ENCODE data around the gene RNASE1.

GRCh38 chr14:20820063-20820904 is 17.6 kb upstream of the RNASE1 start:
- TF ChIP-seq POLR2A (IDR thresholded peaks at IDR 0.05) (no peak), CTCF (IDR thresholded peaks at IDR 0.05) (no peak), EP300 (IDR thresholded peaks at IDR 0.05) (no peak), POLR2AphosphoS5 (IDR thresholded peaks at IDR 0.05) (no peak)
